Right lobe of liver (tissue), 6 donors: ENCODE data around the gene IL27RA. TPM values are rescaled to one million over a fixed set of nuclear protein-coding genes. Genes with fewer than 3 reads are reported as not detected.
A peak's percentile ranks its signal among the peaks of the same experiment; 100 is the strongest.

Source experiments
- ATAC-seq, 4 donors: fragments of 200-7000 bp; cut with Tn5 transposase; one replicate each; pipeline ENCODE4 v1.9.1; 2020; ENCODE audit warnings: mild to moderate bottlenecking in 4 of 4, moderate library complexity in 4 of 4
- DNase-seq, 3 donors: peaks; one replicate each; pipeline ENCODE4 v3.0.0-alpha.2; 2020
- H3K27ac ChIP-seq, 3 donors: fragments of 200-600 bp; one replicate each; pipeline ENCODE4 v1.8.0; 2022
- H3K27me3 ChIP-seq, 2 donors: fragments of 200-600 bp; one replicate each; pipeline ENCODE4 v1.8.0; 2022
- H3K36me3 ChIP-seq, 4 donors: fragments of 200-600 bp; sonication (generic) in 1 of 4; one replicate each; pipeline versions ENCODE4 v1.5.1 to v1.8.0; 2017 to 2022; ENCODE audit warnings: control low read depth in 1 of 4
- H3K4me1 ChIP-seq, 4 donors: fragments of 200-600 bp; sonication (generic) in 1 of 4; one replicate each; pipeline versions ENCODE4 v1.5.1 to v1.8.0; 2017 to 2022; ENCODE audit warnings: control low read depth in 1 of 4
- H3K4me3 ChIP-seq, 3 donors: fragments of 200-600 bp; one replicate each; pipeline ENCODE4 v1.8.0; 2022
- H3K9me3 ChIP-seq, 4 donors: fragments of 200-600 bp; sonication (generic) in 1 of 4; one replicate each; pipeline versions ENCODE4 v1.5.1 to v1.8.0; 2017 to 2022; ENCODE audit warnings: control low read depth in 1 of 4
- CTCF ChIP-seq, 4 donors: fragments of 200-600 bp in 3 of 4; fragments of 450-650 bp in 1 of 4; IDR thresholded peaks; one replicate each; pipeline versions ENCODE4 v1.5.1 to v1.8.0; 2016 to 2022; ENCODE audit warnings: antibody characterized with exemption in 4 of 4, mild to moderate bottlenecking in 2 of 4
- POLR2A ChIP-seq: fragments of 450-650 bp; IDR thresholded peaks from one replicate; pipeline ENCODE4 v1.6.1; 2017; ENCODE audit warnings: antibody characterized with exemption, mild to moderate bottlenecking
- WGBS: methylation state at CpG from one replicate; pipeline ENCODE4 v1.1.6; 2018; ENCODE audit warnings: low coverage, low lambda C conversion rate; ENCODE audit not compliant: insufficient coverage; ENCODE audit errors: missing lambda C conversion rate; 5-methylcytosine and 5-hydroxymethylcytosine counted together
- intact Hi-C, 2 donors: fragments of 100-400 bp; cut with DNase I; formaldehyde crosslinking; loops; one replicate each; pipeline versions ENCODE4 v1.11.2 to v1.14.1; 2022
- total RNA-seq, 6 experiments: library from RNA; depleted of rRNA in 2 of 6; stranded (reverse); fragments of >200 nt in 2 of 6; fragmentation: NEBNext Ultra II Directional in 3 of 6; extraction: Animal tissue kit (Norgen Biotek cat#: 25700) in 3 of 6; gene quantifications; one replicate each; pipeline versions ENCODE4 v1.1.0 to v1.2.4, GENCODE V29; 2016 to 2023
- donor health status: DM: no; HTN: yes; CAD: no.
- donor health status: DM: no; HTN: no; CAD: no.
- donor health status: DM: no; HTN: no; CAD: no.
- donor health status: DM: no; HTN: yes; CAD: no.
- donor health status: DM: no; HTN: yes; CAD: no.

The IL27RA gene
- total RNA-seq, 6 experiments from 2014 or later, result 1.1 to 3.0 (median 1.5) TPM

- Histone ChIP-seq H3K4me1 (peaks cover 0 to 20% (median 0%) of the 10 kb centered on the region in 4 donors), H3K4me3 (no peak within 1 kb of the TSS), H3K27ac (no peak within 1 kb of the TSS), H3K27me3 (no peaks in the 10 kb centered on the region), H3K36me3 (peaks cover 0 to 5% (median under 1%) of the 10 kb centered on the region in 4 donors), H3K9me3 (no peaks in the 10 kb centered on the region)
- TF ChIP-seq CTCF (IDR thresholded peaks at IDR 0.05), result no peak
- no peak for TF ChIP-seq POLR2A
- DNase-seq (no peak), ATAC-seq (no peak)
- 62% methylated on average over 12 of the region's 54 CpGs for WGBS
- intact Hi-C loops, result loop anchor here in 1 of 2 donors (10.0 kb wide), 1 partner anchor 49 kb away; the partner anchor contains the start of gene ASF1B
Observed at GRCh38 chr19:14085309-14085995, 53.9 kb downstream of the IL27RA start, which contains the start of gene C19orf67. TSS of gene C19orf67 (minus strand) at chr19:14085783. CDS start at chr19:14085627, 156 bp downstream.

DNA sequence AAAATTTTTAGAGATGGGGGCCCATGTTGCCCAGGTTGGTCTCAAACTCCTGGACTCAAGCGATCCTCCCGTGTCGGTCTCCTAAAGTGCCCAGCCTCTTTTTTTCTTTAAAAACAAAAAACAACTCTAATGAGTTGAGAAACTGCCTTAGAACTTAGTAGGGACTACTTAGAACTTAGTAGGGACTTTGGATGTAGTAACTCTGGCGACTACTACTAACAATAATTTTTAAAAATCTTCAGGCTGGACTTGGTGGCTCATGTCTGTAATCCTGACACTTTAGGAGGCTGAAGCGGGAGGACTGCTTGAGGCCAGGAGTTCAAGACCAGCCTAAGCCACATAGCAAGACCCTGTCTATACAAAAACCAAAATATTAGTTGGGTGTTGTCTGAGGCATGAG lies 54.5 kb downstream of the IL27RA start:
- no peak for ATAC-seq
- intact Hi-C loops, result loop anchor here in 1 of 2 donors (10.0 kb wide), 1 partner anchor 49 kb away; the partner anchor contains the start of gene ASF1B
- no peak for DNase-seq
- WGBS, result 68% methylated on average over 5 of the region's 5 CpGs
- TF ChIP-seq POLR2A (no peak), CTCF (IDR thresholded peaks at IDR 0.05) (no peak)
- peaks cover 0 to 20% (median 0%) of the 10 kb centered on the region in 4 donors for H3K4me1 ChIP-seq
- no peak overlapping the region for H3K27ac ChIP-seq
- no peaks in the 10 kb centered on the region for H3K27me3 ChIP-seq
- H3K9me3 ChIP-seq, result no peaks in the 10 kb centered on the region
- no peak overlapping the region for H3K4me3 ChIP-seq
- H3K36me3 ChIP-seq, result peaks cover 0 to 5% (median under 1%) of the 10 kb centered on the region in 4 donors

- Histone ChIP-seq H3K9me3 (peaks cover 0 to 4% (median 0%) of the 10 kb centered on the region in 4 donors), H3K4me3 (no peak overlapping the region), H3K27ac (no peak overlapping the region), H3K27me3 (no peaks in the 10 kb centered on the region), H3K36me3 (peaks cover 0 to 5% (median under 1%) of the 10 kb centered on the region in 4 donors), H3K4me1 (peaks cover 0 to 13% (median 0%) of the 10 kb centered on the region in 4 donors)
- no peak for DNase-seq
- intact Hi-C loops, result loop anchor here in 1 of 2 donors (10.0 kb wide), 1 partner anchor 46 kb away; the partner anchor contains the start of gene ASF1B
- WGBS, result 88% methylated on average over 23 of the region's 30 CpGs
- ATAC-seq, result no peak
- TF ChIP-seq POLR2A (no peak), CTCF (IDR thresholded peaks at IDR 0.05) (no peak)
Observed at GRCh38 chr19:14088634-14089411, 57.3 kb downstream of the IL27RA start.

- Histone ChIP-seq H3K4me3 (peak overlapping the region in 2 of 3 donors; percentile 18 to 83), H3K36me3 (peaks cover 0 to 5% (median under 1%) of the 10 kb centered on the region in 4 donors), H3K27ac (no peak overlapping the region), H3K9me3 (peaks cover 0 to 4% (median 0%) of the 10 kb centered on the region in 4 donors), H3K27me3 (no peaks in the 10 kb centered on the region), H3K4me1 (peaks cover 0 to 13% (median 0%) of the 10 kb centered on the region in 4 donors)
- no peak for ATAC-seq
- intact Hi-C loops, result loop anchor here in 1 of 2 donors (10.0 kb wide), 1 partner anchor 45 kb away; the partner anchor contains the start of gene ASF1B
- TF ChIP-seq POLR2A (no peak), CTCF (IDR thresholded peaks at IDR 0.05) (no peak)
- DNase-seq, result no peak
- 23% methylated on average over 14 of the region's 16 CpGs for WGBS
Observed at GRCh38 chr19:14089412-14089661, 57.8 kb downstream of the IL27RA start.
